Muscle of leg (tissue), 11 donors: ENCODE measurements around the gene CBR3. TPM values are rescaled to one million over a fixed set of nuclear protein-coding genes. Genes with fewer than 3 reads are reported as not detected.
A peak's percentile ranks its signal among the peaks of the same experiment; 100 is the strongest.
"Not testable (repeated sequence)": the region's sequence is repeated elsewhere in the genome, so short reads cannot be mapped to it uniquely, and the experiment has no call there.

Experiments used
- DNase-seq: peaks from one replicate; pipeline ENCODE4 v3.0.0; 2013
- H3K27ac ChIP-seq: one replicate; pipeline ENCODE4 v1.5.1; 2013; ENCODE audit warnings: mild to moderate bottlenecking, low read length, control low read depth
- H3K27me3 ChIP-seq: one replicate; pipeline ENCODE4 v1.6.1; 2013; ENCODE audit warnings: low read length; ENCODE audit not compliant: control insufficient read depth, insufficient read depth
- H3K36me3 ChIP-seq: one replicate; pipeline ENCODE4 v1.6.1; 2013; ENCODE audit warnings: low read length; ENCODE audit not compliant: control insufficient read depth, insufficient read depth
- H3K4me1 ChIP-seq: one replicate; pipeline ENCODE4 v1.6.1; 2013; ENCODE audit warnings: low read length; ENCODE audit not compliant: control insufficient read depth, insufficient read depth
- H3K4me3 ChIP-seq: one replicate; pipeline ENCODE4 v1.5.1; 2013; ENCODE audit warnings: low read length, control low read depth
- H3K9me3 ChIP-seq: replicated peaks from 2 replicates; pipeline ENCODE4 v1.6.1; 2013; ENCODE audit warnings: low read depth, low read length; ENCODE audit not compliant: control insufficient read depth
- WGBS: methylation state at CpG from one replicate; pipeline ENCODE4 v1.1.5; 2013; ENCODE audit warnings: missing lambda C conversion rate; ENCODE audit not compliant: insufficient coverage; 5-methylcytosine and 5-hydroxymethylcytosine counted together
- polyA plus RNA-seq, 8 donors: library from polyadenylated mRNA; unstranded; fragments of 120-200 nt; gene quantifications; one replicate each; pipeline versions ENCODE4 v1.2.1 to v1.2.3, GENCODE V29; 2013; ENCODE audit warnings: inconsistent platforms in 1 of 8, low replicate concordance in 1 of 8; ENCODE audit not compliant: insufficient read length in 8 of 8, insufficient read depth in 1 of 8
- total RNA-seq: library from RNA; stranded (reverse); fragments of 120-200 nt; gene quantifications from one replicate; pipeline ENCODE4 v1.2.4, GENCODE V29; 2013

CBR3 gene
- total and polyA plus RNA-seq, 9 donors = 2.2 to 4.1 (median 3.3) TPM

DNA sequence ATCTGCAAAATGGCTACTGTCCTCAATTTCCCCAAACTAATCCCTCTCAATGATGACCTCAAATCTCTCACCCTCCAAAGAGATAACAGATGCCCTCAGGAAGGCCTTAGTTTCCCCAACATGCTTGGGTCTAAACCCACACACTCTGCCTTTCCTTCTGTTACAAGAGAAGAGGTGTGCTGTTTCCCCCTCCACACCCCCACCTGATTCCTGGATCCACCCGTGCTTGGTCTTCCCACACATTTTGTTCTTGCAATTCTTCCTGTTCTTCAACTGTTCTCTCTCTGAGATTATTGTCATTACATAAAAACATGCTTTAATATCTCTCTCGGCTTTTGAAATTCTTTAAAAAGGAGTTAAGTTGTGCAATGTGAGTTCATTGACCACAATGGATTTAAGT, 5.7 kb upstream of the CBR3 start:
- DNase-seq = no peak
- H3K4me3 ChIP-seq = no peak overlapping the region
- no CpG with 5 or more reads among the region's 2 CpGs for WGBS
- H3K36me3 ChIP-seq = no peaks in the 10 kb centered on the region
- peaks cover 3% of the 10 kb centered on the region for H3K27me3 ChIP-seq
- H3K27ac ChIP-seq = no peak overlapping the region
- peaks cover 2% of the 10 kb centered on the region for H3K4me1 ChIP-seq
- no peaks in the 10 kb centered on the region for H3K9me3 ChIP-seq

DNA sequence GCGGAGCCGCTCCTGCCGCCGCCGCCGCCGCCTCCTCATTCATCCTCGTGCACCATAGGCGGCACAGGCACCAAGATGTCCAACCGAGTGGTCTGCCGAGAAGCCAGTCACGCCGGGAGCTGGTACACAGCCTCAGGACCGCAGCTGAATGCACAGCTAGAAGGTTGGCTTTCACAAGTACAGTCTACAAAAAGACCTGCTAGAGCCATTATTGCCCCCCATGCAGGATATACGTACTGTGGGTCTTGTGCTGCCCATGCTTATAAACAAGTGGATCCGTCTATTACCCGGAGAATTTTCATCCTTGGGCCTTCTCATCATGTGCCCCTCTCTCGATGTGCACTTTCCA, 4.5 kb upstream of the CBR3 start:
- not testable (repeated sequence) for DNase-seq, H3K4me1 ChIP-seq, H3K36me3 ChIP-seq, H3K27ac ChIP-seq, H3K4me3 ChIP-seq, H3K9me3 ChIP-seq
- WGBS = 38% methylated on average over 7 of the region's 18 CpGs
- peaks cover 11% of the 10 kb centered on the region for H3K27me3 ChIP-seq

DNA sequence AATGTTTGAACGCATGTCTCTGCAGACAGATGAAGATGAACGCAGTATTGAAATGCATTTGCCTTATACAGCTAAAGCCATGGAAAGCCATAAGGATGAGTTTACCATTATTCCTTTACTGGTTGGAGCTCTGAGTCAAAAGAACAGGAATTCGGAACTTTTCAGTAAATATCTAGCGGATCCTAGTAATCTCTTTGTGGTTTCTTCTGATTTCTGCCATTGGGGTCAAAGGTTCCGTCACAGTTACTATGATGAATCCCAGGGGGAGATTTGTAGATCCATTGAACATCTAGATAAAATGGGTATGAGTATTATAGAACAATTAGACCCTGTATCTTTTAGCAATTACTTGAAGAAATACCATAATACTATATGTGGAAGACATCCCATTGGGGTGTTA, 4.0 kb upstream of the CBR3 start:
- H3K27ac ChIP-seq, H3K36me3 ChIP-seq, H3K9me3 ChIP-seq, H3K4me1 ChIP-seq, DNase-seq, H3K4me3 ChIP-seq: not testable (repeated sequence)
- WGBS = 63% methylated on average over 2 of the region's 5 CpGs
- peaks cover 12% of the 10 kb centered on the region for H3K27me3 ChIP-seq

DNA sequence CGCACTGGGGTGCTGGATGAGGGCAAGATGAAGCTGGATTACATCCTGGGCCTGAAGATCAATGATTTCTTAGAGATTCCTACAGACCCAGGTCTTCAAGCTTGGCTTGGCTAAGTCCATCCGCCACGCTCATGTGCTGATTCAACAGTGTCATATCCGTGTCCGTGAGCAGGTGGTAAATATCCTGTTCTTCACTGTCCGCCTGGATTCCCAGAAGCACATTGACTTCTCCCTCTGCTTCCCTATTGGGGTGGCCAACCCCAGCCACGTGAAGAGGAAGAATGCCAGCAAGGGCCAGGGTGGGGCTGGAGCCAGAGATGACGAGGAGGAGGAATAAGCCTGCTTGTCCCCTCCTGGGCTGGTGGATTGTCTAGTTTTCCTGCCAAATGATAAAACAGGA, 2.2 kb upstream of the CBR3 start:
- Histone ChIP-seq H3K4me3 (no peak overlapping the region), H3K9me3 (no peaks in the 10 kb centered on the region), H3K4me1 (peaks cover 13% of the 10 kb centered on the region), H3K36me3 (no peaks in the 10 kb centered on the region), H3K27ac (no peak overlapping the region), H3K27me3 (peaks cover 24% of the 10 kb centered on the region)
- no peak for DNase-seq
- 89% methylated on average over 3 of the region's 8 CpGs for WGBS

DNA sequence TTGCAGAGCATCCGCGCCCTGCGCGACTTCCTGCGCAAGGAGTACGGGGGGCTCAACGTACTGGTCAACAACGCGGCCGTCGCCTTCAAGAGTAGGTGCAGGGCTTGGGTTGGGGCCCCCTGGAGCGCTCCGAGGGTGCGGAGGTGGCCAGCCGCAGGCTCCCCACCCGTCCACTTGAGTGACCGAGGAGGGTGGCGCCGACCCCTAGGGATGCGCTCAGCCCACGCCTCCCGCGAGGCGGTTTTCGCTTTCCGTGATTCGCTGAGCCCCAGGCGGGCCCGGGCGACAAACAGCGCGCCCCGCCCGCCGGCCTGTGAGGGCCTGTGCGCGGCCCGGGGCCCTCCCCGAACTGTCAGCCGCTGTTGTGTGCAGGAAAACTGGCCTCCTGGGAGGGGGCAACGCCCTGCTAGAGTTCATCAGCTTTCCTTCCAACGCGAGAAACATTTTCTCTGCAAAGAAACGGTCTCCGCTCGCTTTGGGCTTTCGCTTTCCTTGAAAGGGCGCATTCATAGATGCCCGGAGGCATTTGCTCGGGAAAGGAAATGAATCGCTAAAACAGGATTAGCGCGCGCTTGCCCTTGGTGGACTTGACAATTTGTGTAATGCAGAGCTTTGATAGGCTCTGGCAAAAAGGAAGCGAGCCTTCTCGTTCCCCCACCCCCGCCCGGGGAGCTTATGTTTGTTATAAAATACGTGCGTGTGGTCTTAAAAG, 668 bp downstream of the CBR3 start:
- H3K36me3 ChIP-seq = peaks cover 3% of the 10 kb centered on the region

DNA sequence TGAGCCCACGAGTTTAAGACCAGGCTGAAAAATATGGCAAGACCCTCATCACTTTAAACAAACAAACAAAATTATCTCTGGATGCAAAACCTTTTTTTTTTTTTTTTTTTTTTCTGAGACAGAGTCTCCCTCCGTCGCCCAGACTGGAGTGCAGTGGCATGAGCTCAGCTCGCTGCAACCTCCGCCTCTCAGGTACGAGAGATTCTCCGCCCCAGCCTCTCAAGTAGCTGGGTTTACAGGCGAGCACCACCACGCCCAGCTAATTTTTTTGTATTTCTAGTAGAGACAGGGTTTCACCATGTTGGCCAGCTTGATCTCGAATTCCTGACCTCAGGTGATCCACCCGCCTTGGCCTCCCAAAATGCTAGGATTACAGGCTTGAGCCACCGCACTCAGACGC, 4.9 kb downstream of the CBR3 start:
- not testable (repeated sequence) for H3K9me3 ChIP-seq, DNase-seq, H3K4me1 ChIP-seq, H3K4me3 ChIP-seq, H3K27ac ChIP-seq, H3K36me3 ChIP-seq
- WGBS = 93% methylated on average over 10 of the region's 13 CpGs
- peaks cover 19% of the 10 kb centered on the region for H3K27me3 ChIP-seq

More for the DNA sequence above, 668 bp downstream of the CBR3 start:
- Histone ChIP-seq H3K27me3 (peaks cover 24% of the 10 kb centered on the region), H3K27ac (peak overlapping the region; percentile 86), H3K4me1 (peaks cover 13% of the 10 kb centered on the region), H3K9me3 (no peaks in the 10 kb centered on the region), H3K4me3 (peak overlapping the region; percentile 71)
- DNase-seq = peak; percentile 86
- under 1% methylated on average over 51 of the region's 60 CpGs for WGBS

DNA sequence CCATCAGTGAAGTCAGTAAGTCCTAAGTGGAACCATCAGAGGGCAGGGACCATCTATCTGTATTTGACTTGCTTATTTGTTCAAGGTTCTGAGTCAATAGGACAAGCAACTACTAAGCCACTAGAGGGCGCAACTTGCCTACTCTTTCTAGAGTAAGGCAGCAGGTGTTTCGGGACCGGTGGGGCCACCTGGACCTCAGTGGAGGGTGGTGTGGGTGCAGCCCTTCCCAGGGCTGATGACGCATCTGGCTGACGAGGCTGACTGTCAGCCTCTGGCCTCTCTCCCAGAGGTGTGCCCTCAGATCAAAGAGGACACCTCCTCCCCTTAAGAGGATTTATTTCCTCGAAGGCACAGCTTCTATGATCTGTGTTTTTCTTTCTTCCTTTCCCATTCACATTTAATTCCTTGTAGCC, 6.6 kb downstream of the CBR3 start:
- 0% methylated on average over 3 of the region's 6 CpGs for WGBS
- Histone ChIP-seq H3K9me3 (no peaks in the 10 kb centered on the region), H3K36me3 (peaks cover 3% of the 10 kb centered on the region), H3K27ac (no peak overlapping the region), H3K4me3 (no peak overlapping the region), H3K4me1 (peaks cover under 1% of the 10 kb centered on the region), H3K27me3 (peaks cover 6% of the 10 kb centered on the region)
- DNase-seq = peak; percentile 86

DNA sequence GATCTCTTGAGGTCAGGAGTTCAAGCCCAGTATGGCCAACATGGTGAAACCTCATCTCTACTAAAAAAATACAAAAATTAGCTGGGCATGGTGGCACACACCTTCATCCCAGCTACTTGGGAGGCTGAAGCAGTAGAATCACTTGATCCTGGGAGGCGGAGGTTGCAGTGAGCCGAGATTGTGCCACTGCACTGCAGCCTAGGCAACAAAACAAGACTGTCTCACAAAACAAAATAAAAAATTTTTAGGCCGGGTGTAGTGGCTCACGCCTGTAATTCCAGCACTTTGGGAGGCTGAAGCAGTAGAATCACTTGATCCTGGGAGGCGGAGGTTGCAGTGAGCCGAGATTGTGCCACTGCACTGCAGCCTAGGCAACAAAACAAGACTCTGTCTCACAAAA, 9.4 kb downstream of the CBR3 start:
- not testable (repeated sequence) for DNase-seq, H3K4me1 ChIP-seq, H3K27me3 ChIP-seq, H3K9me3 ChIP-seq, H3K36me3 ChIP-seq, H3K27ac ChIP-seq, H3K4me3 ChIP-seq
- no CpG with 5 or more reads among the region's 6 CpGs for WGBS

DNA sequence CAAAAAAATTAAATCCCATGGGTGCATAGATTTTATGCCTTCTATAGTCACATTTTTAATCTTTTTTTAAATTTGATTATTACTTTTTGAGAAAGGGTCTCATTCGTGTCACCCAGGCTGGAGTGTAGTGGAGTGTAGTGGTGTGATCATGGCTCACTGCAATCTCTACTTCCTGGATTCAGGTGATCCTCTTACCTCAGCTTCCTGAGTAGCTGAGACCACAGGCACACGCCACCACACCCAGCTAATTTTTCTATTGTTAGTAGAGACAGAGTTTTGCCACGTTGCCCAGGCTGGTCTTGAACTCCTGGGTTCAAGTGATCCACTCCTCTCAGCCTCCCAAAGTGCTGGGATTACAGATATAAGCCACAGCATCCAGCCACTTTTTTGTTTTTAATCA, 10.4 kb downstream of the CBR3 start:
- Histone ChIP-seq H3K4me1 (peaks cover 3% of the 10 kb centered on the region), H3K4me3 (no peak overlapping the region)
- no CpG with 5 or more reads among the region's 3 CpGs for WGBS

DNA sequence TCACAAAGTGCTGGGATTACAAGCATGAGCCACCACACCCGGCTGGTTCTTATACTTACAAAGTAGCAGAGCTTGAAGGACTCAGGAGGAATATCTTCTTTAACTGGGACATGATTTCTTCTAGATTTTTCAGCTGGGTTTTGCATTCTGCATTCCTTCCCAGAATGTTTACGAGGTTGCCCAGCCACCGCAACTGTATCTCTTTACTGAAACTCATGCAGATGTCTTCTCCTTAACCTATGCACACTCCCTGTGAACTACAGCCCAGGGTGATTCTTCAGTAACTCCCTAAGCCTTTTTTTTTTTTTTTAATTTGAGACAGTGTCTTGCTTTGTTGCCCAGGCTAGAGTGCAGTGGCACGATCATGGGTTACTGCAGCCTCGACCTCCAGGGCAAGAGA, 13.0 kb downstream of the CBR3 start:
- Histone ChIP-seq H3K36me3 (no peaks in the 10 kb centered on the region), H3K27me3 (no peaks in the 10 kb centered on the region), H3K4me3 (no peak overlapping the region), H3K27ac (no peak overlapping the region), H3K4me1 (peaks cover 8% of the 10 kb centered on the region), H3K9me3 (no peaks in the 10 kb centered on the region)
- WGBS = 100% methylated on average over 1 of the region's 5 CpGs
- DNase-seq = no peak

More for the DNA sequence above, 10.4 kb downstream of the CBR3 start:
- Histone ChIP-seq H3K27me3 (no peaks in the 10 kb centered on the region), H3K9me3 (no peaks in the 10 kb centered on the region), H3K27ac (no peak overlapping the region), H3K36me3 (no peaks in the 10 kb centered on the region)
- DNase-seq = no peak

DNA sequence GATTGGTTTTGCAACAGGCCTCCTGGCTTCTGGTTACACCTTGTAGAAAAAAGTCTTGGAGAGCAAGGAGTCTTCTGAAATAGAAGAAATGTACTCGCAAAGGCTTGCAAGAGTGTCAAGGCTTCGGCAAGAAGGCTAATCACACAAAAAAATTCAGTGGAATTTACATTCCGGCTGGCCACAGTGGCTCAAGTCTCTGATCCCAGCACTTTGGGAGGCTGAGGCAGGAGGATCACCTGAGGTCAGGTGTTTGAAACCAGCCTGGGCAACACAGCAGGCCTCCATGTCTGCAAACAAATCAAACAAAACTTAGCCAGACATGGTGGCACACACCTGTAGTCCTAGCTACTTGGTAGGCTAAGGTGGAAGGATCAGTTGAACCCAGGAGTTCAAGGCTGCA, 14.0 kb downstream of the CBR3 start:
- Histone ChIP-seq H3K4me3 (no peak overlapping the region), H3K27me3 (no peaks in the 10 kb centered on the region), H3K4me1 (peaks cover 8% of the 10 kb centered on the region), H3K36me3 (no peaks in the 10 kb centered on the region), H3K27ac (no peak overlapping the region), H3K9me3 (no peaks in the 10 kb centered on the region)
- 80% methylated on average over 2 of the region's 3 CpGs for WGBS
- DNase-seq = no peak
